ENCODE measurements around the gene MYO3A. TPM values are rescaled to one million over a fixed set of nuclear protein-coding genes. Genes with fewer than 3 reads are reported as not detected.

MYO3A gene
- total RNA-seq, 4 donors from 2014 or later = 0.12 to 0.67 (median 0.47) TPM; not detected in 1

GRCh38 chr10:26214004-26214403, 280.0 kb downstream of the MYO3A start:
- no peak overlapping the region for H3K4me3 ChIP-seq
- 0 to 10% methylated on average over 1 to 7 of the region's 7 CpGs for WGBS, 2 donors (ENCODE audit: low coverage in 1 of 2)
- no peaks in the 10 kb centered on the region for H3K36me3 ChIP-seq
- ATAC-seq = no peak
- H3K9me3 ChIP-seq = no peaks in the 10 kb centered on the region
- TF ChIP-seq POLR2A (IDR thresholded peaks at IDR 0.05) (no peak), EP300 (IDR thresholded peaks at IDR 0.05) (no peak), CTCF (IDR thresholded peaks at IDR 0.05) (no peak), POLR2AphosphoS5 (IDR thresholded peaks at IDR 0.05) (no peak)
- no peak overlapping the region for H3K27ac ChIP-seq
- H3K4me1 ChIP-seq = peaks cover 0 to 38% (median 15%) of the 10 kb centered on the region in 3 donors
- peaks cover 88% of the 10 kb centered on the region for H3K27me3 ChIP-seq

- no peak for ATAC-seq
- H3K27ac ChIP-seq = no peak overlapping the region
- H3K4me3 ChIP-seq = peak overlapping the region in 1 of 2 donors; percentile 25
- H3K9me3 ChIP-seq = no peaks in the 10 kb centered on the region
- H3K4me1 ChIP-seq = peaks cover 0 to 38% (median 15%) of the 10 kb centered on the region in 3 donors
- peaks cover 96% of the 10 kb centered on the region for H3K27me3 ChIP-seq
- WGBS, 2 donors (ENCODE audit: low coverage in 1 of 2) = 0 to 13% methylated on average over 3 to 4 of the region's 34 CpGs
- H3K36me3 ChIP-seq = no peaks in the 10 kb centered on the region
- no peak for TF ChIP-seq EP300 (IDR thresholded peaks at IDR 0.05)
- no peak for TF ChIP-seq POLR2AphosphoS5 (IDR thresholded peaks at IDR 0.05)
- TF ChIP-seq CTCF (IDR thresholded peaks at IDR 0.05) = no peak
- no peak for TF ChIP-seq POLR2A (IDR thresholded peaks at IDR 0.05)
These were observed 280.7 kb downstream of the MYO3A start for GRCh38 chr10:26214551-26215395.

DNA sequence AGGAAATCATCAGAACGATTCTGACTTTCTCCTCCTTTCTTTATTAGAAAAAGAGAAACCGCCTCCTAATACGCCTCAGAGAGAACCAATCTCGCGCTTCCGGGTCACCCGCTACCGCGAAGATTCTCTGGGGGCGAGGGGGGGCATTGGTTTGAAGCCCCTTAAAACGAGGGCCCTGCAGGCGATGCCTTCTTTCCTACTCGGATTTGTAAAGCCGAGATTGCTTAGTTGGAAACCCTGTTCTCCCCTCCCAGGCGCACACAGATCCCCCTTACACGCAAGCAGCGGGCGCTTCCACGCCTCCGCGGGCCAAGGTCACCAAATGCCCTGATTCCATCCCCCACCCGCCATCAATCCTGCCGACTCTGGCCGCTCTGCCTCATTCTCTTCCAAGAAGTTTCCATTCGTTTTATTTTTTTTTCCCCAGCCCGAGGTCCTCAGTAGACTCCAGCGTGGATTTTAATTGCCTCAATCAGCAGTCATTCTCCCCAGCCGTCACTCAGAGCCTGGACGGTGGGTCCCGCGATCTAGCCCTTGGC, 281.4 kb downstream of the MYO3A start:
- H3K4me3 ChIP-seq = peak overlapping the region in 1 of 2 donors; percentile 25
- H3K36me3 ChIP-seq = no peaks in the 10 kb centered on the region
- no peak for ATAC-seq
- no peak overlapping the region for H3K27ac ChIP-seq
- no peaks in the 10 kb centered on the region for H3K9me3 ChIP-seq
- TF ChIP-seq POLR2A (IDR thresholded peaks at IDR 0.05) (no peak), POLR2AphosphoS5 (IDR thresholded peaks at IDR 0.05) (no peak), EP300 (IDR thresholded peaks at IDR 0.05) (no peak), CTCF (IDR thresholded peaks at IDR 0.05) (no peak)
- peaks cover 99% of the 10 kb centered on the region for H3K27me3 ChIP-seq
- peaks cover 0 to 38% (median 15%) of the 10 kb centered on the region in 3 donors for H3K4me1 ChIP-seq
- 1% methylated on average over 15 to 19 of the region's 31 CpGs for WGBS, 2 donors (ENCODE audit: low coverage in 1 of 2)

DNA sequence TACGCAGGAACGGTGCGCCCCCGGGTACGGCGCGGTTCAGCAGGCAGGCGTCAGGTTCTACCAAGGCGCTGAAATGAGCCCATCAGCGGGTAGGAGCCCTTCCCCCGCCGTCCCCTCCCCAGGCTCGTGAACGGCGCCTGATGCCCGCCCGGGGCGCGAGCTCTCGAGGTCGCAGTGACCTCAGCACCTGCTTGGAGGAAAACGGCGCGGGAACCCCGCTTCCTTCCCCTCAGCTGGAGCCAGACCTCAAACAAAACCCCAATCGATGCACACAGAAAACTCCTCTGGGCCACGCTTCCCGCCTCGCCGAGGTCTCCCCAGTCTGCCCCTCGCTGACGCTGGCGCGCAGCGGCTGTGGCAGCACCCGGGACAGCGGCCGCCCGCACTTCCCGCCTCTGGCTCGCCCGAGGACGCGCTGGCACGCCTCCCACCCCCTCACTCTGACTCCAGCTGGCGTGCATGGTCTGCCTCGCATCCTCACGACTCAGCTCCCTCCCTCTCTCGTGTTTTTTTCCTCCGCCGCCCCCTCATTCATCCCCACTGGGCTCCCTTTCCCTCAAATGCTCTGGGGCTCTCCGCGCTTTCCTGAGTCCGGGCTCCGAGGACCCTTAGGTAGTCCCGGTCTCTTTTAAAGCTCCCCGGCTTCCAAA, 282.0 kb downstream of the MYO3A start:
- peak overlapping the region in 1 of 2 donors; percentile 25 for H3K4me3 ChIP-seq
- no peak for ATAC-seq
- TF ChIP-seq POLR2AphosphoS5 (IDR thresholded peaks at IDR 0.05) (no peak), CTCF (IDR thresholded peaks at IDR 0.05) (no peak), POLR2A (IDR thresholded peaks at IDR 0.05) (no peak), EP300 (IDR thresholded peaks at IDR 0.05) (no peak)

More for the DNA sequence above, 282.0 kb downstream of the MYO3A start:
- no peaks in the 10 kb centered on the region for H3K9me3 ChIP-seq
- H3K4me1 ChIP-seq = peaks cover 0 to 38% (median 15%) of the 10 kb centered on the region in 3 donors
- no peaks in the 10 kb centered on the region for H3K36me3 ChIP-seq
- no peak overlapping the region for H3K27ac ChIP-seq
- WGBS, 2 donors (ENCODE audit: low coverage in 1 of 2) = 1 to 6% methylated on average over 5 to 20 of the region's 57 CpGs
- peaks cover 99% of the 10 kb centered on the region for H3K27me3 ChIP-seq

Data from gastroesophageal sphincter (tissue), 4 donors.